Keratinocyte (primary cell): ENCODE measurements around the gene ICAM2. TPM values are rescaled to one million over a fixed set of nuclear protein-coding genes. Genes with fewer than 3 reads are reported as not detected.

Experiments
- DNase-seq: peaks from one replicate; pipeline ENCODE4 v3.0.0-alpha.2; 2011; ENCODE audit warnings: low read depth, missing footprints, low spot score
- FAIRE-seq: peaks from 2 replicates; lab custom pipeline; 2011; peaks lifted over from hg19 to GRCh38; lab: Jason Lieb, UNC
- H2AFZ ChIP-seq: 2 replicates; pipeline ENCODE4 v1.6.0; 2012; ENCODE audit warnings: low read length, control low read depth, inconsistent platforms; ENCODE audit not compliant: control insufficient read depth
- H3K27ac ChIP-seq: 2 replicates; pipeline ENCODE4 v1.5.1; 2011; ENCODE audit warnings: low read length; ENCODE audit not compliant: control insufficient read depth, insufficient read depth
- H3K27me3 ChIP-seq: 3 replicates; pipeline ENCODE4 v1.6.0; 2011; ENCODE audit warnings: low read length; ENCODE audit not compliant: control insufficient read depth, insufficient read depth; ENCODE audit errors: extremely low read depth
- H3K36me3 ChIP-seq, 2 experiments: 2 replicates in 1 of 2; 3 replicates in 1 of 2; pipeline ENCODE4 v1.5.1; 2011; ENCODE audit warnings: low read length in 2 of 2, mild to moderate bottlenecking in 1 of 2; ENCODE audit not compliant: control insufficient read depth in 2 of 2, insufficient read depth in 2 of 2; ENCODE audit errors: extremely low read depth in 1 of 2
- H3K4me1 ChIP-seq: 3 replicates; pipeline ENCODE4 v1.5.1; 2011; ENCODE audit warnings: low read length; ENCODE audit not compliant: control insufficient read depth, insufficient read depth; ENCODE audit errors: extremely low read depth
- H3K4me2 ChIP-seq: 3 replicates; pipeline ENCODE4 v1.6.0; 2011; ENCODE audit warnings: low read depth, low read length; ENCODE audit not compliant: control insufficient read depth, insufficient read depth; ENCODE audit errors: extremely low read depth
- H3K4me3 ChIP-seq, 3 experiments: fragments of 200-600 bp in 1 of 3; sonication (generic) in 1 of 3; 2 replicates in 2 of 3; 3 replicates in 1 of 3; pipeline ENCODE4 v1.5.1; 2011 to 2016; ENCODE audit warnings: low read length in 3 of 3, mild to moderate bottlenecking in 3 of 3, control low read depth in 2 of 3, inconsistent platforms in 1 of 3, low read depth in 1 of 3, mixed read lengths in 1 of 3, mixed run types in 1 of 3, moderate library complexity in 1 of 3; ENCODE audit not compliant: control insufficient read depth in 2 of 3, insufficient read depth in 2 of 3; ENCODE audit errors: extremely low read depth in 1 of 3
- H3K79me2 ChIP-seq: 2 replicates; pipeline ENCODE4 v1.6.0; 2012; ENCODE audit warnings: low read length; ENCODE audit not compliant: control insufficient read depth, insufficient read depth
- H3K9ac ChIP-seq: 3 replicates; pipeline ENCODE4 v1.6.0; 2011; ENCODE audit warnings: low read length; ENCODE audit not compliant: control insufficient read depth, insufficient read depth; ENCODE audit errors: extremely low read depth
- H3K9me1 ChIP-seq: 3 replicates; pipeline ENCODE4 v1.6.0; 2011; ENCODE audit warnings: low read length; ENCODE audit not compliant: control insufficient read depth, insufficient read depth; ENCODE audit errors: extremely low read depth
- H3K9me3 ChIP-seq: 2 replicates; pipeline ENCODE4 v1.5.1; 2012; ENCODE audit warnings: low read depth, low read length; ENCODE audit not compliant: control insufficient read depth
- H4K20me1 ChIP-seq: 3 replicates; pipeline ENCODE4 v1.6.0; 2011; ENCODE audit warnings: low read length; ENCODE audit not compliant: control insufficient read depth, insufficient read depth; ENCODE audit errors: extremely low read depth
- EZH2 ChIP-seq: IDR thresholded peaks from one replicate; pipeline ENCODE4 v1.6.1; 2012; ENCODE audit warnings: inconsistent platforms, mild to moderate bottlenecking, low read length, moderate library complexity
- dilution Hi-C: fragments of 300-500 bp; cut with MboI; formaldehyde crosslinking; loops from one replicate; pipeline ENCODE4 v1.7.0; 2020; ENCODE audit warnings: low sequenced_read_pairs; ENCODE audit not compliant: extremely low pct_ligation_motif_present
- polyA plus RNA-seq, 5 experiments: library from polyadenylated mRNA; depleted of rRNA in 3 of 5; stranded (reverse) in 3 of 5; stranded (forward) in 1 of 5; unstranded in 1 of 5; fragments of >200 nt; gene quantifications; 1 replicate in 1 of 5; 2 replicates in 3 of 5; 3 replicates in 1 of 5; pipeline versions ENCODE4 v1.2.1 to v1.2.3, GENCODE V29; 2011 to 2012; ENCODE audit warnings: missing spikeins in 2 of 5, low read depth in 1 of 5, low replicate concordance in 1 of 5
- TF ChIP-seq, protein P1 (sequence below), 3 experiments: IDR thresholded peaks in 1 of 3; conservative IDR thresholded peaks in 1 of 3; optimal IDR thresholded peaks in 1 of 3; 2 replicates in 2 of 3; 3 replicates in 1 of 3; pipeline versions ENCODE3 to v1.5.1; 2011; ENCODE audit warnings: low read length in 3 of 3, mild to moderate bottlenecking in 3 of 3, moderate library complexity in 2 of 3, control low read depth in 1 of 3, inconsistent platforms in 1 of 3; ENCODE audit not compliant: insufficient read depth in 2 of 3; ENCODE audit errors: extremely low read depth in 1 of 3

The ICAM2 gene
- polyA plus RNA-seq, 1 donor (not counting 4 experiments of a cell fraction or from before 2014, with no cell fraction given): 0.09 TPM

DNA sequence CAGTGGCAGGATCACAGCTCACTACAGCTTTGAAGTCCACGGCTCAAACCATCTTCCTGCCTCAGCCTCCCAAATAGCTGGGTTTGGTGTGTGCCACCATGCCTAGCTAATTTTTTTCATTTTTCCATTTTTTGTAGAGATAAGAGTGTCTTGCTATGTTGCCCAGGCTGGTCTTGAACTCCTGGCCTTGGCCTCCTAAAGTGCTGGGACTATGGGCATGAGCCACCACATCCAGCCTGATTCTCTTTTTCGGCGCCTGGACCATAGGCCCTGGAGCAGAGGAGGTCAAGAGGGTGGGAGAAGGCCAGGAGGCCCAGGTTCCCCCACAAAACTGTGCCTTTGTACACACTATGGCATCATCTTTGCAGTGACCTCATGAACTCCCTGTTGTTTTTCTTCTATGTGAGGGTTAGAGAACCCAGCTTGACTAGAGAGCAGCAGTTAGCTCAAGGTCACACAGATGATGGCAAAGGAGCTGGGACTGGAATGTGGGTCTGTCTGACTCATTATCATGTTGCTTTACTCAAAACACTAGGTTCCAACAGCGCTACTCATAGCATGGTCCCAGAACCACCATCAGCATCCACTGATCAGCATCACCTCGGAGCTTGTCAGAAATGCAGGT is 64.0 kb downstream of the ICAM2 start:
- H3K9ac ChIP-seq: no peak overlapping the region
- no peak for FAIRE-seq
- H3K9me3 ChIP-seq: no peaks in the 10 kb centered on the region
- no peaks in the 10 kb centered on the region for H4K20me1 ChIP-seq
- peaks cover 34% of the 10 kb centered on the region for H3K27me3 ChIP-seq
- H3K4me1 ChIP-seq: peaks cover 2% of the 10 kb centered on the region
- no peak overlapping the region for H3K4me2 ChIP-seq
- no peaks in the 10 kb centered on the region for H3K36me3 ChIP-seq
- dilution Hi-C loops: no loop called here
- no peak overlapping the region for H2AFZ ChIP-seq
- DNase-seq: no peak
- no peaks in the 10 kb centered on the region for H3K79me2 ChIP-seq
- H3K4me3 ChIP-seq: no peak overlapping the region
- TF ChIP-seq EZH2: no peak
- TF ChIP-seq, protein P1, sequence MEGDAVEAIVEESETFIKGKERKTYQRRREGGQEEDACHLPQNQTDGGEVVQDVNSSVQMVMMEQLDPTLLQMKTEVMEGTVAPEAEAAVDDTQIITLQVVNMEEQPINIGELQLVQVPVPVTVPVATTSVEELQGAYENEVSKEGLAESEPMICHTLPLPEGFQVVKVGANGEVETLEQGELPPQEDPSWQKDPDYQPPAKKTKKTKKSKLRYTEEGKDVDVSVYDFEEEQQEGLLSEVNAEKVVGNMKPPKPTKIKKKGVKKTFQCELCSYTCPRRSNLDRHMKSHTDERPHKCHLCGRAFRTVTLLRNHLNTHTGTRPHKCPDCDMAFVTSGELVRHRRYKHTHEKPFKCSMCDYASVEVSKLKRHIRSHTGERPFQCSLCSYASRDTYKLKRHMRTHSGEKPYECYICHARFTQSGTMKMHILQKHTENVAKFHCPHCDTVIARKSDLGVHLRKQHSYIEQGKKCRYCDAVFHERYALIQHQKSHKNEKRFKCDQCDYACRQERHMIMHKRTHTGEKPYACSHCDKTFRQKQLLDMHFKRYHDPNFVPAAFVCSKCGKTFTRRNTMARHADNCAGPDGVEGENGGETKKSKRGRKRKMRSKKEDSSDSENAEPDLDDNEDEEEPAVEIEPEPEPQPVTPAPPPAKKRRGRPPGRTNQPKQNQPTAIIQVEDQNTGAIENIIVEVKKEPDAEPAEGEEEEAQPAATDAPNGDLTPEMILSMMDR (optimal IDR thresholded peaks at IDR 0.05 in 1 of 3, IDR thresholded peaks at IDR 0.05 in 1 of 3, conservative IDR thresholded peaks at IDR 0.05 in 1 of 3; ENCODE audit: extremely low read depth in 1 of 3, insufficient read depth in 2 of 3, low read length in 3 of 3): no peak
- H3K9me1 ChIP-seq: no peaks in the 10 kb centered on the region
- no peak overlapping the region for H3K27ac ChIP-seq

DNA sequence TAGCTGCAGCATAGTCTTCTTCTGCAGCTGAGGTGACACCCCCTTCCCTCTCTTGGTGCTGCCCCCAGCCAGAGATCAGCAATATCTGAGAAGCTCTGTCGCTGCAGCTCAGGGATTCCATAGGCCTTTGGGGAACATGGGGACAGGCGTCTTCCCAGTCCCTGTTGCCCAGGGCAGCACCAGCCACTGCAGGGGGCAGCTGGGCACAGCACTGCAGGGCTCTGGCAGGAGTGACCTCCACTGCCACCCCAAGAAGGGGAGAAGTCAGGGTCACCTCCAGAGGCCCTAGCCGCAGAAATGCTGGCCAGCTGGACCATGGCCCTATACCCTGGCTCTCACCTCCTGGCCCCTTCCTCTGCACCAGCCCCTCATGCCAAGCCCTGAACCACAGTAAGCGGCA is 64.6 kb downstream of the ICAM2 start:
- TF ChIP-seq, protein P1 (optimal IDR thresholded peaks at IDR 0.05 in 1 of 3, IDR thresholded peaks at IDR 0.05 in 1 of 3, conservative IDR thresholded peaks at IDR 0.05 in 1 of 3; ENCODE audit: extremely low read depth in 1 of 3, insufficient read depth in 2 of 3, low read length in 3 of 3): no peak
- TF ChIP-seq EZH2: no peak
- H3K9me3 ChIP-seq: no peaks in the 10 kb centered on the region
- H3K9ac ChIP-seq: no peak overlapping the region
- FAIRE-seq (no peak), DNase-seq (no peak)
- H4K20me1 ChIP-seq: no peaks in the 10 kb centered on the region
- H3K79me2 ChIP-seq: no peaks in the 10 kb centered on the region
- dilution Hi-C loops: no loop called here
- H3K4me2 ChIP-seq: no peak overlapping the region
- H3K4me1 ChIP-seq: no peaks in the 10 kb centered on the region
- H3K36me3 ChIP-seq: no peaks in the 10 kb centered on the region
- H2AFZ ChIP-seq: no peak overlapping the region
- H3K27me3 ChIP-seq: peaks cover 34% of the 10 kb centered on the region
- no peak overlapping the region for H3K4me3 ChIP-seq
- H3K9me1 ChIP-seq: no peaks in the 10 kb centered on the region
- no peak overlapping the region for H3K27ac ChIP-seq
